ENCODE measurements around the gene FKBP4.

DNA sequence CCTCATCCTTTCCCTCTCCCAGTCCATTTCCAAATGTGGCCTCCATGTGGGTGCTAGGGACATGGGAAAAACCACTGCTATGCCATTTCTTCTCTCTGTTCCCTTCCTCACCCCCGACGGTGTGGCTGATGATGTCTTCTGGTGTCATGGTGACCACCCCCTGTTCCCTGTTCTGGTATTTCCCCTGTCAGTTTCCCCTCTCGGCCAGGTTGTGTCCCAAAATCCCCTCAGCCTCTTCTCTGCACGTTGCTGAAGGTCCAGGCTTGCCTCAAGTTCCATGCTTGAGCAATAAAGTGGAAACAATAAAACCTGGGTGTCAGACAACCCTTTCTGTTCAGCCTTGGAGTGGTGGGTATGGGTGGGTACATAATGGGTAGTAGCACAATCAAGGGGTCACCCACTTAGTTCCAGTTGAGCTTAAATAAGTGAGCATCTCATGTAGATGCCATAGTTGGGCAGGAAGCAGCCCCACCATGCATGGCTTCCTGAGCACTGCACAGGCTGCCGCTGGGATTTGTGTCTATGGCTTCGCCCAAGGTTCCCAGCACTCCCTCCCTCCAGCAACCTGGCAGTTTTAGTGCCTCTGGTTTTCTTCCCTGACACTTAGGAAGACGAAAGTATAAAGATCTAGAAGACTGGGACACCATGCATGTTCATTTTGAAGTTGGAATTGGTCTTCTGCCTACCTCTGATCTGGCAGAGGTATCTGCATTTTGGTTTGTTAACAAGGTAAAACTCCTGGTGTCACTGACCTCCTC is 9.0 kb downstream of the FKBP4 start:
- TF ChIP-seq, protein P1, sequence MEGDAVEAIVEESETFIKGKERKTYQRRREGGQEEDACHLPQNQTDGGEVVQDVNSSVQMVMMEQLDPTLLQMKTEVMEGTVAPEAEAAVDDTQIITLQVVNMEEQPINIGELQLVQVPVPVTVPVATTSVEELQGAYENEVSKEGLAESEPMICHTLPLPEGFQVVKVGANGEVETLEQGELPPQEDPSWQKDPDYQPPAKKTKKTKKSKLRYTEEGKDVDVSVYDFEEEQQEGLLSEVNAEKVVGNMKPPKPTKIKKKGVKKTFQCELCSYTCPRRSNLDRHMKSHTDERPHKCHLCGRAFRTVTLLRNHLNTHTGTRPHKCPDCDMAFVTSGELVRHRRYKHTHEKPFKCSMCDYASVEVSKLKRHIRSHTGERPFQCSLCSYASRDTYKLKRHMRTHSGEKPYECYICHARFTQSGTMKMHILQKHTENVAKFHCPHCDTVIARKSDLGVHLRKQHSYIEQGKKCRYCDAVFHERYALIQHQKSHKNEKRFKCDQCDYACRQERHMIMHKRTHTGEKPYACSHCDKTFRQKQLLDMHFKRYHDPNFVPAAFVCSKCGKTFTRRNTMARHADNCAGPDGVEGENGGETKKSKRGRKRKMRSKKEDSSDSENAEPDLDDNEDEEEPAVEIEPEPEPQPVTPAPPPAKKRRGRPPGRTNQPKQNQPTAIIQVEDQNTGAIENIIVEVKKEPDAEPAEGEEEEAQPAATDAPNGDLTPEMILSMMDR (IDR thresholded peaks at IDR 0.05; ENCODE audit: low read depth, low read length, missing input control): no peak
- TF ChIP-seq RAD21 (IDR thresholded peaks at IDR 0.05) (no peak), GABPA (IDR thresholded peaks at IDR 0.05 in 1 of 2, conservative IDR thresholded peaks at IDR 0.05 in 1 of 2) (no peak), TAF1 (conservative IDR thresholded peaks at IDR 0.05) (no peak), SP1 (IDR thresholded peaks at IDR 0.05) (no peak), MAX (IDR thresholded peaks at IDR 0.05) (no peak), YY1 (IDR thresholded peaks at IDR 0.05) (no peak)
